Liver (tissue), 9 donors: ENCODE measurements around the gene DMRTC2. TPM values are rescaled to one million over a fixed set of nuclear protein-coding genes. Genes with fewer than 3 reads are reported as not detected.
"Not testable (repeated sequence)": the region's sequence is repeated elsewhere in the genome, so short reads cannot be mapped to it uniquely, and the experiment has no call there.

Experiments used
- DNase-seq: peaks from one replicate; pipeline ENCODE4 v3.0.0-alpha.2; 2017; ENCODE audit warnings: low spot score
- H3K27ac ChIP-seq, 2 donors: one replicate each; pipeline ENCODE4 v1.7.0; 2013; ENCODE audit warnings: inconsistent platforms in 2 of 2, low read length in 2 of 2, control low read depth in 1 of 2, low read depth in 1 of 2, mild to moderate bottlenecking in 1 of 2
- H3K27me3 ChIP-seq, 4 donors: one replicate each; pipeline versions ENCODE4 v1.6.1 to v1.7.0; 2013; ENCODE audit warnings: low read length in 3 of 4, inconsistent platforms in 1 of 4, mild to moderate bottlenecking in 1 of 4, moderate library complexity in 1 of 4; ENCODE audit not compliant: control insufficient read depth in 4 of 4, insufficient read depth in 4 of 4
- H3K36me3 ChIP-seq, 4 donors: one replicate each; pipeline versions ENCODE4 v1.6.1 to v1.7.0; 2013; ENCODE audit warnings: low read length in 3 of 4, mild to moderate bottlenecking in 3 of 4, low read depth in 1 of 4, moderate library complexity in 1 of 4; ENCODE audit not compliant: control insufficient read depth in 4 of 4, insufficient read depth in 3 of 4
- H3K4me1 ChIP-seq, 4 donors: one replicate each; pipeline versions ENCODE4 v1.6.1 to v1.7.0; 2013; ENCODE audit warnings: low read length in 3 of 4, mild to moderate bottlenecking in 3 of 4, moderate library complexity in 1 of 4; ENCODE audit not compliant: control insufficient read depth in 4 of 4, insufficient read depth in 4 of 4
- H3K4me3 ChIP-seq, 3 donors: one replicate each; pipeline versions ENCODE4 v1.6.1 to v1.7.0; 2013; ENCODE audit warnings: low read length in 3 of 3, control low read depth in 1 of 3, low read depth in 1 of 3, mild to moderate bottlenecking in 1 of 3
- H3K9ac ChIP-seq, 2 donors: one replicate each; pipeline ENCODE4 v1.7.0; 2013; ENCODE audit warnings: low read length in 2 of 2, mild to moderate bottlenecking in 2 of 2, moderate library complexity in 2 of 2, control low read depth in 1 of 2, low read depth in 1 of 2
- H3K9me3 ChIP-seq, 4 donors: one replicate each; pipeline versions ENCODE4 v1.6.1 to v1.7.0; 2013; ENCODE audit warnings: low read length in 3 of 4; ENCODE audit not compliant: control insufficient read depth in 4 of 4
- EGR1 ChIP-seq, 2 donors: IDR thresholded peaks; 2 replicates each; pipeline ENCODE4 v1.6.1; 2016 to 2018; ENCODE audit warnings: antibody characterized with exemption in 2 of 2, low read depth in 2 of 2
- FOXA1 ChIP-seq: IDR thresholded peaks from 2 replicates; pipeline ENCODE4 v1.6.1; 2016; ENCODE audit warnings: antibody characterized with exemption
- FOXA2 ChIP-seq: IDR thresholded peaks from 2 replicates; pipeline ENCODE4 v1.6.1; 2016; ENCODE audit warnings: antibody characterized with exemption
- GABPA ChIP-seq, 2 donors: IDR thresholded peaks in 1 of 2; conservative IDR thresholded peaks in 1 of 2; 2 replicates each; pipeline ENCODE4 v1.6.1; 2016; ENCODE audit warnings: antibody characterized with exemption in 2 of 2, mild to moderate bottlenecking in 1 of 2, moderate library complexity in 1 of 2
- HNF4A ChIP-seq, 2 donors: conservative IDR thresholded peaks; 2 replicates each; pipeline ENCODE4 v1.6.1; 2016; ENCODE audit warnings: antibody characterized with exemption in 2 of 2, mild to moderate bottlenecking in 2 of 2
- HNF4G ChIP-seq: IDR thresholded peaks from 2 replicates; pipeline ENCODE4 v1.6.1; 2016; ENCODE audit warnings: antibody characterized with exemption
- JUND ChIP-seq, 2 donors: IDR thresholded peaks; 2 replicates each; pipeline ENCODE4 v1.6.1; 2016; ENCODE audit warnings: antibody characterized with exemption in 2 of 2
- NR2F2 ChIP-seq: IDR thresholded peaks from 2 replicates; pipeline ENCODE4 v1.6.1; 2016; ENCODE audit warnings: antibody characterized with exemption
- RAD21 ChIP-seq, 2 donors: IDR thresholded peaks; 2 replicates each; pipeline ENCODE4 v1.6.1; 2016; ENCODE audit warnings: antibody characterized with exemption in 2 of 2, mild to moderate bottlenecking in 2 of 2
- RXRA ChIP-seq, 2 donors: IDR thresholded peaks; 2 replicates each; pipeline ENCODE4 v1.6.1; 2017 to 2018; ENCODE audit warnings: antibody characterized with exemption in 2 of 2, mild to moderate bottlenecking in 1 of 2
- SP1 ChIP-seq: IDR thresholded peaks from 2 replicates; pipeline ENCODE4 v1.6.1; 2018; ENCODE audit warnings: antibody characterized with exemption, mild to moderate bottlenecking
- TAF1 ChIP-seq: conservative IDR thresholded peaks from 2 replicates; pipeline ENCODE4 v1.6.1; 2016; ENCODE audit warnings: antibody characterized with exemption, mild to moderate bottlenecking
- YY1 ChIP-seq: IDR thresholded peaks from 2 replicates; pipeline ENCODE4 v1.6.1; 2016; ENCODE audit warnings: antibody characterized with exemption, mild to moderate bottlenecking
- WGBS: extraction: QIAGEN DNeasy Blood & Tissue Kit; methylation state at CpG from one replicate; pipeline ENCODE4 v1.1.7; 2013; 5-methylcytosine and 5-hydroxymethylcytosine counted together
- polyA plus RNA-seq, 2 donors: library from polyadenylated mRNA; stranded (reverse) in 1 of 2; unstranded in 1 of 2; fragments of 200-250 nt in 1 of 2; fragments of >200 nt in 1 of 2; fragmentation: Nextera tagmentation in 1 of 2; extraction: Ambion mirVana in 1 of 2; gene quantifications; one replicate each; pipeline versions ENCODE4 v1.2.1 to v1.2.3, GENCODE V29; 2013 to 2015
- total RNA-seq, 2 donors: library from RNA; depleted of rRNA; stranded (reverse); fragments of >200 nt; gene quantifications; one replicate each; pipeline ENCODE4 v1.2.3, GENCODE V29; 2014
- TF ChIP-seq, protein P1 (sequence below): IDR thresholded peaks from 2 replicates; pipeline ENCODE4 v1.6.1; 2016; ENCODE audit warnings: antibody characterized with exemption
- TF ChIP-seq, protein P2 (sequence below): IDR thresholded peaks from 2 replicates; pipeline ENCODE4 v1.6.1; 2016; ENCODE audit warnings: antibody characterized with exemption
- TF ChIP-seq, protein P3 (sequence below): IDR thresholded peaks from 2 replicates; pipeline ENCODE4 v1.6.1; 2016; ENCODE audit warnings: antibody characterized with exemption
- TF ChIP-seq, protein P4 (sequence below): IDR thresholded peaks from 2 replicates; pipeline ENCODE4 v1.6.1; 2016; ENCODE audit warnings: antibody characterized with exemption, mild to moderate bottlenecking
- TF ChIP-seq, protein P5 (sequence below): fragments of 150-350 bp; IDR thresholded peaks from 2 replicates; pipeline ENCODE4 v1.5.1; 2017; ENCODE audit warnings: improper control_type of control experiment, low read depth, low read length; ENCODE audit not compliant: missing input control
- donor health status: healthy.
- donor health status: healthy.
- donor health status: healthy.
- donor health status: healthy.
- donor health status: healthy.

Gene DMRTC2
- total and polyA plus RNA-seq, 4 donors = not detected

DNA sequence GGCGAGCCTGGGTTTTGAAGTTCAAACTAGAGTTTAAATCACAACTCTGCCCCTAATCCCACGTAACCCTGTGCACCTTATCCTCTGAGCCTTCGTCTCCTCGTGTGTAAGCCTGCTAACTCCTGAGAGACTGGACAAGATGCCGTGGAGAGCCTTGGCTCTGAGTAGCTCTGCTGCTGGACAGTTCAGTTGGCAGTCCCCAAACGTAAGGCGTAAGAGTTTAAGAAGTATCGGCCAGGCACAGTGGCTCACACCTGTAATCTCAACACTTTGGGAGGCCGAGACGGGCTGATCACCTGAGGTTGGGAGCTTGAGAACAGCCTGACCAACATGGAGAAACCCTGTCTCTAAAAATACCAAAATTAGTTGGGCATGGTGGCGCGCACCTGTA, 27.5 kb downstream of the DMRTC2 start:
- Histone ChIP-seq H3K27ac (peak overlapping the region in 1 of 2 donors; percentile 42), H3K4me3 (no peak overlapping the region), H3K9me3 (no peaks in the 10 kb centered on the region), H3K4me1 (peaks cover 0 to 14% (median 5%) of the 10 kb centered on the region in 4 donors), H3K36me3 (peaks cover 14 to 42% (median 17%) of the 10 kb centered on the region in 4 donors), H3K9ac (no peak overlapping the region), H3K27me3 (no peaks in the 10 kb centered on the region)
- no peak for DNase-seq
- TF ChIP-seq SP1 (no peak), TAF1 (no peak), RAD21 (IDR thresholded peaks at IDR 0.05) (no peak), EGR1 (IDR thresholded peaks at IDR 0.05; ENCODE audit: low read depth in 2 of 2) (no peak), GABPA (IDR thresholded peaks at IDR 0.05 in 1 of 2, conservative IDR thresholded peaks at IDR 0.05 in 1 of 2) (no peak), HNF4A (conservative IDR thresholded peaks at IDR 0.05) (no peak), JUND (IDR thresholded peaks at IDR 0.05) (no peak), RXRA (IDR thresholded peaks at IDR 0.05) (no peak), FOXA1 (no peak), NR2F2 (no peak), FOXA2 (no peak), HNF4G (no peak)
- TF ChIP-seq, protein P1, sequence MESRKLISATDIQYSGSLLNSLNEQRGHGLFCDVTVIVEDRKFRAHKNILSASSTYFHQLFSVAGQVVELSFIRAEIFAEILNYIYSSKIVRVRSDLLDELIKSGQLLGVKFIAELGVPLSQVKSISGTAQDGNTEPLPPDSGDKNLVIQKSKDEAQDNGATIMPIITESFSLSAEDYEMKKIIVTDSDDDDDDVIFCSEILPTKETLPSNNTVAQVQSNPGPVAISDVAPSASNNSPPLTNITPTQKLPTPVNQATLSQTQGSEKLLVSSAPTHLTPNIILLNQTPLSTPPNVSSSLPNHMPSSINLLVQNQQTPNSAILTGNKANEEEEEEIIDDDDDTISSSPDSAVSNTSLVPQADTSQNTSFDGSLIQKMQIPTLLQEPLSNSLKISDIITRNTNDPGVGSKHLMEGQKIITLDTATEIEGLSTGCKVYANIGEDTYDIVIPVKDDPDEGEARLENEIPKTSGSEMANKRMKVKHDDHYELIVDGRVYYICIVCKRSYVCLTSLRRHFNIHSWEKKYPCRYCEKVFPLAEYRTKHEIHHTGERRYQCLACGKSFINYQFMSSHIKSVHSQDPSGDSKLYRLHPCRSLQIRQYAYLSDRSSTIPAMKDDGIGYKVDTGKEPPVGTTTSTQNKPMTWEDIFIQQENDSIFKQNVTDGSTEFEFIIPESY = no peak
- TF ChIP-seq, protein P2, sequence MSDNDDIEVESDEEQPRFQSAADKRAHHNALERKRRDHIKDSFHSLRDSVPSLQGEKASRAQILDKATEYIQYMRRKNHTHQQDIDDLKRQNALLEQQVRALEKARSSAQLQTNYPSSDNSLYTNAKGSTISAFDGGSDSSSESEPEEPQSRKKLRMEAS = no peak
- TF ChIP-seq, protein P3, sequence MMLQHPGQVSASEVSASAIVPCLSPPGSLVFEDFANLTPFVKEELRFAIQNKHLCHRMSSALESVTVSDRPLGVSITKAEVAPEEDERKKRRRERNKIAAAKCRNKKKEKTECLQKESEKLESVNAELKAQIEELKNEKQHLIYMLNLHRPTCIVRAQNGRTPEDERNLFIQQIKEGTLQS = no peak
- TF ChIP-seq, protein P4, sequence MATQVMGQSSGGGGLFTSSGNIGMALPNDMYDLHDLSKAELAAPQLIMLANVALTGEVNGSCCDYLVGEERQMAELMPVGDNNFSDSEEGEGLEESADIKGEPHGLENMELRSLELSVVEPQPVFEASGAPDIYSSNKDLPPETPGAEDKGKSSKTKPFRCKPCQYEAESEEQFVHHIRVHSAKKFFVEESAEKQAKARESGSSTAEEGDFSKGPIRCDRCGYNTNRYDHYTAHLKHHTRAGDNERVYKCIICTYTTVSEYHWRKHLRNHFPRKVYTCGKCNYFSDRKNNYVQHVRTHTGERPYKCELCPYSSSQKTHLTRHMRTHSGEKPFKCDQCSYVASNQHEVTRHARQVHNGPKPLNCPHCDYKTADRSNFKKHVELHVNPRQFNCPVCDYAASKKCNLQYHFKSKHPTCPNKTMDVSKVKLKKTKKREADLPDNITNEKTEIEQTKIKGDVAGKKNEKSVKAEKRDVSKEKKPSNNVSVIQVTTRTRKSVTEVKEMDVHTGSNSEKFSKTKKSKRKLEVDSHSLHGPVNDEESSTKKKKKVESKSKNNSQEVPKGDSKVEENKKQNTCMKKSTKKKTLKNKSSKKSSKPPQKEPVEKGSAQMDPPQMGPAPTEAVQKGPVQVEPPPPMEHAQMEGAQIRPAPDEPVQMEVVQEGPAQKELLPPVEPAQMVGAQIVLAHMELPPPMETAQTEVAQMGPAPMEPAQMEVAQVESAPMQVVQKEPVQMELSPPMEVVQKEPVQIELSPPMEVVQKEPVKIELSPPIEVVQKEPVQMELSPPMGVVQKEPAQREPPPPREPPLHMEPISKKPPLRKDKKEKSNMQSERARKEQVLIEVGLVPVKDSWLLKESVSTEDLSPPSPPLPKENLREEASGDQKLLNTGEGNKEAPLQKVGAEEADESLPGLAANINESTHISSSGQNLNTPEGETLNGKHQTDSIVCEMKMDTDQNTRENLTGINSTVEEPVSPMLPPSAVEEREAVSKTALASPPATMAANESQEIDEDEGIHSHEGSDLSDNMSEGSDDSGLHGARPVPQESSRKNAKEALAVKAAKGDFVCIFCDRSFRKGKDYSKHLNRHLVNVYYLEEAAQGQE = no peak
- WGBS = 90% methylated on average over 12 of the region's 12 CpGs

DNA sequence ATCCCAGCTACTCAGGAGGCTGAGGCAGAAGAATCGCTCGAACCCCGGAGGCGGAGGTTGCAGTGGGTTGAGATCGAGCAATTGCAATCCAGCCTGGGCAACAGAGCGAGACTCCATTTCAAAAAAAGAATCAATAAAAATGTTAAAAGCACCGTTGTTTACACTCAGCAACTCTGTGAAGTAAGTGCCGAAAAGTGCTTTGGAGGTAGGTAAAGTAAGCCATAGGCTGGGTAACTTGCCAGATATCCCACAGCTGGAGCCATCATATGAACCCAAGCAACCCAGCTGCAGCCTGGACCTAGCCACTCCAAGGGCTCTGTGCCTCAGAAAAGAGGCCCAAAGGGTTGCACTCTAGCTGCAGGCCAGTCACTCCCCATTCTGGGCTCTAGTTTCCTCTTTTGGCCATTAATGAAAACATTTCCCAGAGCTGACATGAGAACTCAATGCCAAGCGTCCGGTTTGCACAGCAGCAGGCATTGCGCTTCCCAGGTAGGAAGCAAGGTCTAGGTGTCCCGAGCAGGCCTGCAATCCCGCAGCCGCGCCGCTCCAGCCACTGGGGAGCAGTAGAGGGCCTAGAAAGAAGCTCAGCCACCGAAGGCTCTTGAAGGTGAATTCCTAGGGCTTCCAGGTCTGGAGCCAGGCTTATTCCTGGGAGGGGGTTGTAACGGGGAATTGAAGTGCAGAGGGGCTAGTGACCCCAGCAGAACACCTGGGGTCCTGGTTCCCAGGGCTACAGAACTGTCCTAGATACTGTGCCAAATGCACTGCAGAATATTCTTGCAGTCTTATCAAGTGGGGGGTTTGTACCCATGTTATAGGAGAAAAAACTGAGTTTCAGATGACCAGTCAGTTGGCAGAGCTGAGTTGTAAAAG, 28.2 kb downstream of the DMRTC2 start:
- Histone ChIP-seq H3K4me3 (no peak overlapping the region), H3K27ac (no peak overlapping the region), H3K4me1 (peaks cover 0 to 14% (median 5%) of the 10 kb centered on the region in 4 donors), H3K36me3 (peaks cover 11 to 37% (median 16%) of the 10 kb centered on the region in 4 donors), H3K9me3 (no peaks in the 10 kb centered on the region), H3K27me3 (no peaks in the 10 kb centered on the region), H3K9ac (no peak overlapping the region)
- TF ChIP-seq HNF4A (conservative IDR thresholded peaks at IDR 0.05) (no peak), FOXA2 (no peak), FOXA1 (no peak), HNF4G (no peak), RAD21 (IDR thresholded peaks at IDR 0.05) (peak; percentile 73 to 81), TAF1 (no peak), YY1 (no peak)
- TF ChIP-seq, protein P2 = no peak
- TF ChIP-seq, protein P5, sequence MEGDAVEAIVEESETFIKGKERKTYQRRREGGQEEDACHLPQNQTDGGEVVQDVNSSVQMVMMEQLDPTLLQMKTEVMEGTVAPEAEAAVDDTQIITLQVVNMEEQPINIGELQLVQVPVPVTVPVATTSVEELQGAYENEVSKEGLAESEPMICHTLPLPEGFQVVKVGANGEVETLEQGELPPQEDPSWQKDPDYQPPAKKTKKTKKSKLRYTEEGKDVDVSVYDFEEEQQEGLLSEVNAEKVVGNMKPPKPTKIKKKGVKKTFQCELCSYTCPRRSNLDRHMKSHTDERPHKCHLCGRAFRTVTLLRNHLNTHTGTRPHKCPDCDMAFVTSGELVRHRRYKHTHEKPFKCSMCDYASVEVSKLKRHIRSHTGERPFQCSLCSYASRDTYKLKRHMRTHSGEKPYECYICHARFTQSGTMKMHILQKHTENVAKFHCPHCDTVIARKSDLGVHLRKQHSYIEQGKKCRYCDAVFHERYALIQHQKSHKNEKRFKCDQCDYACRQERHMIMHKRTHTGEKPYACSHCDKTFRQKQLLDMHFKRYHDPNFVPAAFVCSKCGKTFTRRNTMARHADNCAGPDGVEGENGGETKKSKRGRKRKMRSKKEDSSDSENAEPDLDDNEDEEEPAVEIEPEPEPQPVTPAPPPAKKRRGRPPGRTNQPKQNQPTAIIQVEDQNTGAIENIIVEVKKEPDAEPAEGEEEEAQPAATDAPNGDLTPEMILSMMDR = peak; percentile 48
- peak; percentile 65 for DNase-seq
- 49% methylated on average over 18 of the region's 18 CpGs for WGBS

DNA sequence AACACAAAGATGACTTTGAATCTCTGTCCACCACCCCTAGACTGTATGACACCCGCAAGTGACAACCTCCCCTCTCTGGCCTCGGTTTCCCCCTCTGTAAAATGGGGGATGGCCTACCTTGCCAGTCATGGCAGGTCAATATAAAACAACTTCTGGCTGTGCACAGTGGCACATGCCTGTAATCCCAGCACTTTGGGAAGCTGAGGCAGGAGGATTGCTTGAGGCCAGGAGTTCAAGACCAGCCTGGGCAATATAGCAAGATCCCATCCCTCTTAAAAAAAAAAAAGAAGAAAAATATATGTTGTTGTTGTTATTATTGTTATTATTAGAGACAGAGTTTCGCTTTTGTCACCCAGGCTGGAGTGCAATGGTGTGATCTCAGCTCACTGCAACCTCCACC, 31.1 kb downstream of the DMRTC2 start:
- not testable (repeated sequence) for H3K9me3 ChIP-seq, H3K9ac ChIP-seq, H3K27me3 ChIP-seq, DNase-seq, H3K4me3 ChIP-seq
- H3K4me1 ChIP-seq = peaks cover 0 to 14% (median 5%) of the 10 kb centered on the region in 4 donors
- H3K27ac ChIP-seq = peak overlapping the region in 1 of 2 donors; percentile 50
- 77% methylated on average over 3 of the region's 3 CpGs for WGBS
- peaks cover 4 to 16% (median 6%) of the 10 kb centered on the region in 4 donors for H3K36me3 ChIP-seq
